Stimulated activated CD8-positive, alpha-beta memory T cell treated with anti-CD3 and anti-CD28 coated beads, Interleukin-12 subunit alpha, Interleukin-12 subunit beta, amount 100 ng/mL, for 4 hours (primary cell): Measurements from ENCODE around the gene ORC3.
"Not testable (repeated sequence)": the region's sequence is repeated elsewhere in the genome, so short reads cannot be mapped to it uniquely, and the experiment has no call there.

Experiments used
- DNase-seq: peaks from one replicate; pipeline ENCODE4 v3.0.0-alpha.2; 2020; ENCODE audit warnings: low read depth

Gene ORC3

GRCh38 chr6:87697581-87698546, 107.9 kb downstream of the ORC3 start:
- DNase-seq = no peak

- DNase-seq = no peak
Measured at GRCh38 chr6:87698547-87699006, 108.6 kb downstream of the ORC3 start.

- DNase-seq = no peak
Measured at GRCh38 chr6:87699576-87699975, 109.6 kb downstream of the ORC3 start.

- DNase-seq = peak; percentile 12
Measured at GRCh38 chr6:87700397-87701343, 110.7 kb downstream of the ORC3 start.

DNA sequence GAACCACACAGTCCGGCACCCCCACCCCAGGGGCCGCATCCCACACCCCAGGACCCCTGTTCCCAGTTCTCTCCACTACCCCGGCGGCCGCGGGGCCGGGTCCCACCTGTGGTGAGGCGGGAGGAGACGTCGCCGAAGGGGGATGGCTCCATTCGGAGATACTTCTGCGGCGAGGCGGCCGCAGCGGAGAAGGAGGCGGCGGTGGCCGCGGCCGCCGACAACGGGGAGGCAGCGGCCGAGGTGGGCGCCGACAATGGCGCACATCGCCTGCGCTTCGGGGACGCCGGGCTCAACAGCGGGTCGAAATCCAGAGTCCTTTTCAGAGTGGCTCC, 111.4 kb downstream of the ORC3 start:
- DNase-seq = no peak

DNA sequence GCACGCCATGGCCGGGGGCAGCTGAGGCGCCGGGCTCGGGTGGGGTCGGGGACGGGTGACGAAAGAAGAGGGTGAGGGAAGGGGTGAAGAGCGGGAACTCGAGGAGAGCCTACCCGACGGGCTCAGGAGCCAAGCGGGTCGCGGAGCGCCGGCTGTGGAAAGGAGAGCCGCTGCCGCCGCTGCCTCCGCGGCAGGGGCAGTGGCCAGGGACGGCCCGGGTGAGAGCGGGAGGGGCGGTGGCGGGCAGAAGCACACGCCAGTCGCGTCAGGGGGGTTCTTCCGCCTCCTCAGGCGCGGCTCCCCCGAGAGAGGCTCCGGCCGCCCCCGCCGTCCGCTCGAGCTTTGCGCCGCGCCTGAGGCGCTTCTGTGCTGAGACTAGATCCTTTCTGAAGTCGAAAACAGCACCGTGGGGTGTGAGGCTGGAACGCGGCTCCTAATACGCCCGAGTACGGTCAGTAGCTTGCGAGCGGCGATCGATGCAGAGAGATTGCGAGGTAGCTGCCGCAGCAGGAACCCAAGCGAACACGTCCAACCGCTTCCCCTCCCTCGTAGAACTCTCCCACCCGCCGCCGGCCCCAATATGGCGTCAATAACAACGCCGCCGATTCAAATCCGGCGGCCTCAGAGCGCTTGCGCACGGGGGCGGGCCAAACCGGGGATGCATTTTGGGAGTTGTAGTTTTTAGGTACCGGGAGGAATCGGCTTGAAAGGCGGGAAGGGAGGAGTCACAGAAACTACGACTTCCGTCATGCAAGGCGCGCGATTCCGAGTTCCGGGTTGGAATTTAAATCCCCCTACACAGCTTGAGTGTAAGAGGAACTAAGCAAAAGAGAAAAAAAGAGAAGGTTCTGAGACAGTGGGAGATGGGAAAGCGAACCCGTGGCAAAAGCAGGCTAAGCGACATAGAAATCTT, 112.0 kb downstream of the ORC3 start, which contains the start of gene AKIRIN2:
AKIRIN2 (minus strand) TSS at position 558 of the 913 bp plus-strand sequence; CDS start at position 9, 549 bp downstream.
- peak; percentile 96 for DNase-seq

DNA sequence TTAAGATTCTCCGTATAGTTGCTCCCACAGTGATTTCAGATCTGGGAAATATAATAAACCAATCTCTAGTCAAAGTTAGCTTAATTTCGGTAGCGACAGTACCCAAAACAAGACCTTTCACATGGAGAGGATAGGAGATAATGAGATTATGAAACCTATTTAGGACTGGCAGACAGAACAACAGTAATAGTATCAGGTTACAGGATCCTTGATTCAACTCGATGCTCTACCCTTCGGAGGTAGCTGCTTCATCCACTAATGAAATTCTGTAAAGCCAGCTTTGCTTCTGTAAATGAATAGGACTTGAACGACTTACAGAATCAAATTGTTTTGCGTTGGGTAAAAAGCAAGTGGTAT, 112.6 kb downstream of the ORC3 start:
- no peak for DNase-seq

- DNase-seq = not testable (repeated sequence)
Measured at GRCh38 chr6:87703039-87703438, 113.1 kb downstream of the ORC3 start.

GRCh38 chr6:87705070-87705691, 115.2 kb downstream of the ORC3 start:
- no peak for DNase-seq

GRCh38 chr6:87706187-87706966, 116.4 kb downstream of the ORC3 start:
- no peak for DNase-seq

GRCh38 chr6:87708581-87709427, 118.9 kb downstream of the ORC3 start:
- DNase-seq = not testable (repeated sequence)

- no peak for DNase-seq
Measured at GRCh38 chr6:87710090-87710489, 120.2 kb downstream of the ORC3 start.

GRCh38 chr6:87712713-87713112, 122.8 kb downstream of the ORC3 start:
- not testable (repeated sequence) for DNase-seq

GRCh38 chr6:87714093-87714842, 124.3 kb downstream of the ORC3 start:
- DNase-seq = no peak
